HG03280 (cell line): ENCODE measurements around the gene MATN3.
"Not testable (repeated sequence)": the region's sequence is repeated elsewhere in the genome, so short reads cannot be mapped to it uniquely, and the experiment has no call there.

ENCODE experiments used
- ATAC-seq: cut with Tn5 transposase; IDR thresholded peaks from one replicate; pipeline ENCODE4 v1.9.1; 2021; ENCODE audit warnings: mild to moderate bottlenecking, moderate library complexity; ENCODE audit not compliant: unreplicated experiment

The MATN3 gene, protein sequence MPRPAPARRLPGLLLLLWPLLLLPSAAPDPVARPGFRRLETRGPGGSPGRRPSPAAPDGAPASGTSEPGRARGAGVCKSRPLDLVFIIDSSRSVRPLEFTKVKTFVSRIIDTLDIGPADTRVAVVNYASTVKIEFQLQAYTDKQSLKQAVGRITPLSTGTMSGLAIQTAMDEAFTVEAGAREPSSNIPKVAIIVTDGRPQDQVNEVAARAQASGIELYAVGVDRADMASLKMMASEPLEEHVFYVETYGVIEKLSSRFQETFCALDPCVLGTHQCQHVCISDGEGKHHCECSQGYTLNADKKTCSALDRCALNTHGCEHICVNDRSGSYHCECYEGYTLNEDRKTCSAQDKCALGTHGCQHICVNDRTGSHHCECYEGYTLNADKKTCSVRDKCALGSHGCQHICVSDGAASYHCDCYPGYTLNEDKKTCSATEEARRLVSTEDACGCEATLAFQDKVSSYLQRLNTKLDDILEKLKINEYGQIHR

GRCh38 chr2:20012282-20013125 lies at the start of gene MATN3:
MATN3 (minus strand) TSS chr2:20012668; CDS start chr2:20012631, 37 bp downstream.
- ATAC-seq, result no peak

DNA sequence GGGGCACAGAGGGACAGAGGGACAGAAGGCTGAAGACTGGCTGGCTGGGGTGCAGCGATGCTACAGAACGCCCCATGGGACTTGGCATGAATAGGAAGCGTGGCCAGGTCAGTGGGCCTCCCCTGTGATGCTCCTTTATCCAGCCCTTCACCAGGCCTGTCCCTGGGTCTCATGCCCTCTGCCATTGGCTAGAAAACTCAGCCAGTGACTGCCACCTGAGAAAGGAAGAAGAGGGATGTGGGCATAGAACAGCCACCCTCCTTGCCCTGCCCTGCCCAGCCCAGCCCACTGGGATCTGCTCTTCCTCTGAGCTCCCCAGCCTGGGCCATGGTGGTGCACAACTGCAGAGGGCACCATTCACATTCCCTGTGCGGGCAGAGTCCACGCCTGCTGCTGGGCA lies 49.5 kb upstream of the MATN3 start:
- no peak for ATAC-seq

GRCh38 chr2:20061476-20061875 lies 49.0 kb upstream of the MATN3 start:
- no peak for ATAC-seq

DNA sequence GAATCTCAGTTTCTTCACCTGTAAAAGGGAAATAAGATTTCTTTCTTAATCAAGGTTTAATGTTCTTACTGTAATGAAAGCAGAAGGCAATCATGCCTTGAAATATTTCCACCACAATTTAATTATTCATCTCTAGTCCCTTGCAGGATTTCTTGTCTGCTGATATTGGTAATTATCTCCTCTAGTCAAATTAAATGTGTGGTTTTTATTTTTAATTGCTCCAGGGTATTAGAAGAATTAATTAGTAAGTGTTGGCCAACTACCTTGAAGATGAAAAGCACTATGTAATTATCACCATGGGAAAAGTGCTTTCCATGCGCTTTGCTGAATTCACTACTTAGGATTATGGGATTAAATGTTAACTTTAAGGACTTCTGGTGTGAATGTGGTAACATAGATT lies 47.6 kb upstream of the MATN3 start:
- no peak for ATAC-seq

DNA sequence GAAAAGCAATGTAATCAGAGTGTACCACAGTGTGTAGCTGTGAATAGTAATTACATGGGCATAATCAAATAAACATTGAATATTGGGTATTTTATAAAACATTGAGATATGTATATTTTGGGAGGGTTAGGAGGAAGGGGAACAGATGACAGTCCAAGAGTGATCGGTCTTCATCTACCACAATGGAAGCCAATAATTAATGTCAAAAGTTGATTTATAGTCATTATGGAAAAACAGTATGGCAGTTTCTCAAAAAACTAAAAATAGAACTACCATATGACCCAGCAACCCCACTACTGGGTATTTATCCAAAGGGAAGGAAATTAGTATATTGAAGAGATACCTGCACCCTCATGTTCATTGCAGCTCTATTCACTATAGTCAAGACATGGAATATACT lies 44.8 kb upstream of the MATN3 start:
- no peak for ATAC-seq

DNA sequence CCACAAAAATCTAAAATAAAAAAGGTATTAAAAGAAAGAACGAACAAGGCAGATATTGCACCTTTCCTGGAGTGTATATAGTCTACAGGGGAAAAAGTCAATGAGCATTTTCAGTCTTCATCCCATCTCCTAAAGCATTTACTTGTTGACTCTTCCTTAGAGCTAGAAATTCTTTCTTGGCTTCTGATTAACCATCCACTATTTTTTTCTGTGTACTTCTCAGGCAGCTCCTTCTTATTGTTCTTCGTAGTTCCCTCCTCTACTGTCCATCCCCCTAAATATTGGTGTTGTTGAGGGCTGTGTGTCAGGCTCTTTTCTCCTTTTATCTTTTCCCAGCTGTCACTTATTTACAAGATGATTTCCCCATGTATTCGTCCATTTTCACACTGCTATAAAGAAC lies 42.5 kb upstream of the MATN3 start:
- no peak for ATAC-seq

DNA sequence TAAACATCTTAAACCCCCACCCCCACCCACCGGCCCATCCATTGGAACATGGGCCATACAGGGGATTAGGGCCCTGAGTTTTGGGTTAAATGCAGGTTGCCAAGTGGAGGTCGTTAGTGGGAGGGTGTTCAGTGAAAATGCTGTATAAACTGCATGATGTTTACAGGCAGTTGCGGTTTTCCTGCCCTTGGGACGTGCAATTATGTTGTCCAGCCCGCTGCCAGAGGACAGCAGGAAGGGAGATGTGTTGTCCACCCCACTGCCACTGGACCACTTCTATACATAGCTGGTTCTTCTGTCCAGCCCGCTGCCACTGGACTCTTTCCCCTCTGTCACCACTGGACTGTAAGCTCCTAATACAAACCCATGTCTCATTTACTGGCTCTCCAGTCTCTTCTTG lies 41.7 kb upstream of the MATN3 start:
- no peak for ATAC-seq

- no peak for ATAC-seq
Observed at GRCh38 chr2:20052861-20053281, 40.4 kb upstream of the MATN3 start.

DNA sequence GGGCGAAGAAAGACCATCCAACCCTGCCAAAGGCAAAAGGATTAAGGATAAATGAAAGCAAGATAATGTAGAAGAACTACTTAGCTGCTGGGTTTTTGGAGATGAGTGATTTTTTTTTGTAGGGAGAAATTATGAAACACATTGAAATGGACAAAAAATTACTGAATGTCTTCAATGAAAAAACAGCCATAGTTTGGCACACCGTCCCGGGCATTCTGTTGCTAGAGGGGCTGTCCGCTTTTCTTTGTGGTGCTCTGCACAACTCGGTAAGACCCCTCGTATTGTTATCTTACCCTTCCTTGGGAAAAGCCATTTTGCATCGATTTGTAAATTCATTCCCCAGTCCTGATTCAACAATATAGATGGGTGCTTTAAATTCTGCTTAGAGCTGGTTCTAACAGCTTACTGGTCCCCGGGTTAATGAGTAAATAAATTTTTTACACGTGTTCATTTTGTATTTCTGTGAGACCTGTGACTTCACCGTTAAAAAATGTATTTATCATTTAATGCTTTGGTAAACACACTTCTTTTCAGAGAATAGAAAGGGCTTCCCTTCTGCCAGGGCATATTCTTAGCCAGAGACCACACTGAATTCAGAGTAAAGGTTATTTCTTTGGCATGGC lies 39.9 kb upstream of the MATN3 start:
- ATAC-seq, result no peak

DNA sequence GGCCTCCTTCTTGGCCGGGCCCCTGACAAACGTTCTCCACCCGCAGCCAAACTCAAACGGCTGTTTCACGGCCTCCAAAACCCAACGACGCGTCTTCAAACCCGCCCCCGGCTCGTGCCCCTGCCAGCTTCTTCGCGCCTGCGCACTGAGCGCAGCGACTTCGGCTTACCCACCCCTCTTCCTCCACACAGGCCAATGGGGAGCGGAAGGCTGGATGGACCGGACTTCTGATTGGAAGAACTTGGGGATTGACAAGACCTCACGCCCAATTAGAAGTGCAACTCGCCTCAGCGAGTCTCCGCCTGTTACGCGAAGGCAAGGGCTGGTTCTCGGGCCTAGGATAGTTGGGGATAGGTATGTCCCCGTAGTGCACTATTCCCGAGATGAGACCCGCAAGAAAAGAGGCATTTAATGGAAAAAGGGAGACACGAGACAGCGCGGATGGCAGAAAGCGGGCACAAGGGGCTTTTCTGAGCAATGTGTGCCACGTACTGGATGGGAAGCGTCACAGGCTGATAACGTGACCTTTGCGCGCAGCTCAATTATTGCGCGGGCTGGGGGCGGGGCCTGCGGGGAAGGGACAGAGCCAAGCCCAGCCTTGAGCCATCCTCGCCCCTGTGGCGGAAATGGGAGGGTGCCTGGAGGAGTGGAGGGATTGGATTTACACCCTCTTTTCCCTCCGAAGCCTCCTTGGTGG lies 39.2 kb upstream of the MATN3 start, which contains the start of gene LAPTM4A:
Gene LAPTM4A, minus strand, starts transcription at position 97 of the 697 bp plus-strand sequence. CDS start 108 bp downstream, outside the sequence.
- ATAC-seq, result peak; percentile 97

DNA sequence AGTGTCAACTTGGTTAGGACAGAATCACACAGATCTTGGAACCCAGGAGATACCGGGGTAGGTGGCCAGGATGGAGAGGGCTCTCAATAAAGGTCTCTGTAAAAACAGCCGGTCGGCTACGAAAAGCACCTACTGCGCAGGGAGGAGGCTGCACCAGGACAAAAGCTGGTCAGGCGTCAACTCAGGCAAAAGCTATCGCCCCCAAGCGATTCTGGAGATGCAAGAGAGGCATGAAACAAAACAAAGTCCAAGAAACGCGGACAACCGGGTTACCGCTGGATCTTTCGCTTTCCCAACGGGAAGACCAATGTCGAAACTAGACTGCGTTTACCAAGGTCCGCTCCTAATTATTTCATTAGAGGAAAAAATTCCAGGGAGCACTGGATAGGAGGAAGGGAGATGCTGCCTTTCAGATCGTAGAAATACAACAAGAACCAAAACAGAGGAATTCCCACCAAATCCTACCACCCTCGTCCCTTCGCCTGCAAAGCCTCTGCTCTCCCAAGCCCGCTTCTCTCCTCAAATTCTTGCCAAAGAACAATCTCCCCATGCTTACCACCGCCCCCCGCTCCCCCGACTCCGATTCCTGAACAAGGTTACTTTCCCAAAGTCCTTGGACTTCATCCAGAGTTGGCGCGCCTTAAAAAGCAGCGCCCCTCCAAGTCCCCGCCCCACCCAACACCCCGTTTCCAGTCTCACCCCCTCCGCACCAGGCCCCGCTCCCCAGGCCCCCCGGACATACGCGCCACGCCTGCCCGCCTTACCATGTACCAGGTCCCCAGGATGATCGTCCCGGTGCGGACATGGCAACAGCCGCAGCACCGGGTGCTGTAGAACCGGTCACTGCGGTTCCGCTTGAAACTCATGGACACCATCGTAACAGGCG lies 38.4 kb upstream of the MATN3 start:
- peak; percentile 26 for ATAC-seq

DNA sequence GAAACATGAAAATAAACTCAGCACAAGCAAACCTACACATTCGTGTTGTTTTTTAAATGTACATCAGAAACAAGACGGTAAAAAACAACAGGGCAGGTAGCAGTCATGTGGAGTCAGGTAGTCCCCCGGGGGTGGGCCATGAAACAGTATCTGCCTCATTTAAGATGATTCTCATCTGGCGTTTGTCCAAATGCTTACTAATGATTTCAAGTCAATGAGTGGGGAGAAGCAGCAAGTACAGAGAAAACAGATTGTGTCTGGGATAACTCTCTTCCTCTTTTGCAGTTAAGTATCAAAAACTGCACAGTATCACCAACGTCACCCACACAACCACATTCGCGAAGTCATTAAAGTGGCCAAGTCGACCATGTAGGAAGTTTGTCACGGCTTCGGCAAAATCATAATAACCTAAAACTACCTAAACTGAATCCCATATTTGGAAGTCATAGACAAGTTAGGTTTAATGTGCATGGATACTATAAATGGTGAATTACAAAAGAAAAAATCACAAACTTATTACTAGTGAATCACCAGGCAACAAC lies 37.7 kb upstream of the MATN3 start:
- ATAC-seq, result no peak

DNA sequence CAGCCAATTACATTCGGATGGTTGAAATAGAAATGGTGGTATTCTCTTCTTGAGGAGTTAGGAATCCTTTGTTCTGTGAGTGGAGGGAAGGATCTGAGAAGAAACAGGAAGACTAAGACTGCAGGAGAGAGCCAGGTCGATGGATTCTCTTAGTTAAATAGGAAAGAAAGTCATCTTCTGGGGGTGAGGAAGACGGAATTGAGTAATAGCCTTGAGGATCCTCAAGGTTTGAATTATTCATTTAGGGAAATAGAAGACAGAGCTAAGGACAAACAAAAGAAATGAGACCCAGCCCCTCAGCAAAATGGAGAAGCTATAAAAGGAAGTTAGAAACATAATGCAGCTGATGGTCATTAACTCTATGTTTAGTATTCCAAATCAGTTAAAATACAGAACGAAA lies 37.2 kb upstream of the MATN3 start:
- ATAC-seq, result no peak

DNA sequence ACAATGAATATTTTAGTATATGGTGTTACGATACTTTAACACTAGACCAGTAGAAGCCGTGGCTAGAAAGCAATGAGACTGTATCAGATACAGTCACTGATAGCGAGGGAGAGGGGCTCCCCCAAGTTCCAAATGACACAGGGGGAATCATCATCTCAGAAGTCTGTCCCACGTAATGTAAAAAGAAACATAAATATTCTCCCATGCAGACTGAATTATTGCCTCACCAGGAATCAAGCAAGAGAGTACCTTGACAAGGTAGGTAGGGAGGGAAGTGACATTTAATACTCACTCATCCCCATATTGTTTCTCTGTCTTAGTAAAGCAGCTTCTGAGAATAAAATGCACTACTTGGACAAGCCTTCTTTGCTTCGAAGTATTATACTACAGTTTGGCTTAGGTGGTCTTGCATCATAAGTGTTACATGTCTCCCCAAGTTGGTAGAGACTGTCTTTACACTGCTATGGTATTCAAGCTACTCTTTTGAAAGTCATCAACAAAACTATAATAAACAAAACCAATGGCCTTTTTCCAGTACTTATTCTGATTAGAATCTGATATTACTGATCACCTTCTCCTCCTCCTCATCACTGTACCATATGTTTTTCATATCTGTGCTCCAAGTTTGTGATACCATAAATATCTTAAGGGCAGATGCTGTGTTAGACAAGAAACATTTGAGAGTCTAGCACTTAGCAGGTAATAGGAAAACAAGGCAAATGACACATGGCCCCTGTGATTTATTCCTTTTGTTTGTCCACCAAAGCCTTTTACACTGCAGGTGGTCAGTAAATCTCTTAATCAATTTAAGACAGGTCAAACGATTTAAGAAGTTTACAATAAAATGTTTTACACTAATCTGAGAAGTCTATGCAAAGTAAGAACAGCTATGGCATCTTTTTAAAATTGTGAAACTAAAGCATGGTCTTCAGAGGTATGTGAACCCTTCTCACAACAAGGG lies 36.3 kb upstream of the MATN3 start:
- no peak for ATAC-seq

GRCh38 chr2:20045712-20046292 lies 33.3 kb upstream of the MATN3 start:
- not testable (repeated sequence) for ATAC-seq

DNA sequence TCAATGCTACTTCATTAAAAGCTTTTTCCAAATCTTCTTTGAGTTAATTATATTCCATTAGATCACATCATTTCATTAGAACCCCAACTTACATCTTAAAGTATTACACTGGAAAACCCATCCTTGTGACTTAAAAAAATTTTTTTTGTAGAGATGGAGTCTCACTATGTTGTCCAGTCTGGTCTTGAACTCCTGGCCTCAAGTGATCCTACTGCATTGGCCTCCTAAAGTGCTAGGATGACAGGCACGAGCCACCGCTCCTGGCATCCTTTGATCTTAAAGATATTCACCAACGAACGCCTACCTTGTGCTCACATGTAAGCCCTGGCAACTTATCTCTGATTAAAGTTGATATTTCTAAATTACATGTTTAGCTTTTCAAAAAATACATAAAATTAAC lies 32.3 kb upstream of the MATN3 start:
- ATAC-seq, result no peak

GRCh38 chr2:20042531-20042930 lies 30.1 kb upstream of the MATN3 start:
- ATAC-seq, result no peak
